Activated CD8-positive, alpha-beta memory T cell treated with anti-CD3 and anti-CD28 coated beads, Interleukin-2, amount 50 U/mL, for 24 hours (primary cell): ENCODE results near the gene RHBDL2.
"Not testable (repeated sequence)": the region's sequence is repeated elsewhere in the genome, so short reads cannot be mapped to it uniquely, and the experiment has no call there.

ENCODE experiments used
- DNase-seq: peaks from one replicate; pipeline ENCODE4 v3.0.0-alpha.2; 2020; ENCODE audit errors: extremely low read depth

The RHBDL2 gene

GRCh38 chr1:38932571-38932970 is 9.1 kb downstream of the RHBDL2 start:
- no peak for DNase-seq

DNA sequence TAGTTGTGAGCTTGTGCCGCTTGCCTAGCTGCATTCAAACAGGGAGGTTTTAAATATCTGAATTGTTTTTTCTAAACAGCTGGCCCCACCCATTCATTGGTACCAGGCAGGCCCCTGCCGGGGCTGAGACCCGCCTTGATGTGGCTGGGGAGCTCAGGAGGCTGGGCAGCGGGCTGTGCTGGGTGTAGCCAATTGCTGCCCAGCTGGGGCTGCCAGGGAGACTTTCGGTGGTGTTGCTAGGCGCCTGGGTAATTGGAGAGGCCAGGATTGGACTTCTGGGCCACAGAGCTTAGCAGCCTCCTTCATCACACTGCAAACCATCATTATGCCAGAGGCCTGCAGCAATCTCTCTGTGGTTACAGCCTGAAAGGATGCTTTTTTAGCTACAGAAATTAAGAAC is 12.2 kb downstream of the RHBDL2 start:
- DNase-seq, result no peak

GRCh38 chr1:38929054-38929453 is 12.6 kb downstream of the RHBDL2 start:
- DNase-seq, result no peak

DNA sequence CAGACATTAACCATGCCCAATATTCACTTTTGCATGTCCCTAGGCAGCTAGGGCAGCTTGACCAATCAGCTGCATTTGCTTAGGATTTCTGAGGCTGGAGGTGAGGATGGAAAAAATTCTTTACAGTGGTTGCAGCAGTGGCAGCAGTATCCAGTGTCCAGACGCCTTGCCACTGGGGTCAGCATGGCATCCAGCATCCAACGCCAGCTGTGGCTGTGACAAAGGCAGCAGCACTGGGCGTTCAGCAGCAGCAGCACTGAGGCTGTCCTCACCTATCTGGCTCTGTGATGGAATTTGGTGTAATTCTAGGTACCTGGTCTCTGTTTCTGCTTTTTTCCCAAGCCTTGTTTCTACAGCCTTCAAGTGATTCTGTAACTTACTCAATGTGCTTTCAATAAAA is 15.5 kb downstream of the RHBDL2 start:
- DNase-seq, result no peak

DNA sequence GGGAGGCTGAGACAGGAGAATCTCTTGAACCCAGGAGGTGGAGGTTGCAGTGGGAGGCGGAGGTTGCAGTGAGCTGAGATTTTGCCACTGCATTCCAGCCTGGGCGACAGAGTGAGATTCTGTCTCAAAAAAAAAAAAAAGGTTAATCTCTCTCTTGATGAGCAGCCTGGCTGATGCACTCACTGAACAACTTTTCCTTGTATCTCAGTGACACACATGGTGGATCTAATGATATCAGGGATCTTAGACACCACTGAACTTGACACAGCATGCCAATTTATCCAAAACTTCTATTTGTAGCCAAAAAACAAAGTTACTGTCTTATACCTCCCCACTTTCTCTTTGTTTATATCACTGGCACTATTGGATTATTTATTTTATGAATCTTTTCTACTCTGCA is 16.2 kb downstream of the RHBDL2 start:
- no peak for DNase-seq

DNA sequence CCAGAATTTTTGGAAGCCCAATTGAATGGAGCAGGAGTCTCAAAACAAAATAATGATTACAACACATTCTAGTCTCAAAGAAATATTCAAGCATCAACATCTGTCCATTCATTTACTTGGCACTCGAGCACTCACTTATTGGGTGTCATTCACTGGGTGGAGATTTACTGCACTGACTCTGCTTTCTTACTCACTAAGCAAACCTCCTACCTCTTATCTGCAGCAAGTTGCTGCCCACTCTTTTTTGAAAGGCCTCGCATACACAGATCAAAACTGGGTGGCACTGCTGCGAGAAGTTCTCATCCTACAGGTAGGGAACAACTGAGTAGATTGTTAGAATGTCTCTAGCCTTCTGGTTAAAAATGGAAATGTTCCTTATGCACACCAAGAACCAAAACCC is 18.0 kb downstream of the RHBDL2 start:
- no peak for DNase-seq

DNA sequence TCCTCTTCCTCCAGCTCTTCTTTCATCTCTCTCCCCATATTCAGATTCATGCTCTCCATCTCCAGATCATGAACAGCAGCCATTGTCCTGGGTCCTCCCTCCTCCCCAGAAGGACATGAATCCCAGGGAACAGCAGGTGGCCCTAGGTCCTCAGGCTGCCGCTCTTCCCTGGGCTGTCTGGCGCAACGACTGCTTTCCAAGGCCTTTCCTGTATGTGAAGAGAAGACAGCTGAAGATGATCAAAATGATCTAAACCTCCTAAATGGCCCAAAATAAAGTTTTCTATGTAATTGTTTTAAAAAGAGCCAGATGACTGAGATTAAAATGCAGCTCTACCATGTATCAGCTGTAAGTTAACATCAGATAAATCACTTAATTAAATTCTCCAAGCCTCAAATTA is 22.5 kb downstream of the RHBDL2 start:
- DNase-seq, result no peak

- no peak for DNase-seq
Observed at GRCh38 chr1:38918568-38918967, 23.1 kb downstream of the RHBDL2 start.

GRCh38 chr1:38917772-38918171 is 23.9 kb downstream of the RHBDL2 start:
- DNase-seq, result no peak

- DNase-seq, result no peak
Observed at GRCh38 chr1:38917337-38917736, 24.3 kb downstream of the RHBDL2 start.

- no peak for DNase-seq
Observed at GRCh38 chr1:38915352-38915948, 26.2 kb downstream of the RHBDL2 start.

DNA sequence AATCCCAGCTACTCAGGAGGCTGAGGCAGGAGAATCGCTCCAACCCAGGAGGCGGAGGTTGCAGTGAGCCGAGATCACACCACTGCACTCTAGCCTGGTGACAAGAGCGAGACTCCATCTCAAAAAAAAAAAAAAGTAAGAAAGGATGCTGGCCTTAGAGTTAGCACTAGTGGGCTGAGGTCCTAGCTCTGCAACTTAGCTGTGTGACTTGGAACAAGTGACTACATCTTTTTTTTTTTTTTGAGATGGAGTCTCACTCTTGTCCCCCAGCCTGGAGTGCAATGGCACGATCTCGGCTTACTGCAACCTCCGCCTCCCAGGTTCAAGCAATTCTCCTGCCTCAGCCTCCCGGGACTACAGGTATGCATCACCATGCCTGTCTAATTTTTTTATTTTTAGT is 26.7 kb downstream of the RHBDL2 start:
- not testable (repeated sequence) for DNase-seq

DNA sequence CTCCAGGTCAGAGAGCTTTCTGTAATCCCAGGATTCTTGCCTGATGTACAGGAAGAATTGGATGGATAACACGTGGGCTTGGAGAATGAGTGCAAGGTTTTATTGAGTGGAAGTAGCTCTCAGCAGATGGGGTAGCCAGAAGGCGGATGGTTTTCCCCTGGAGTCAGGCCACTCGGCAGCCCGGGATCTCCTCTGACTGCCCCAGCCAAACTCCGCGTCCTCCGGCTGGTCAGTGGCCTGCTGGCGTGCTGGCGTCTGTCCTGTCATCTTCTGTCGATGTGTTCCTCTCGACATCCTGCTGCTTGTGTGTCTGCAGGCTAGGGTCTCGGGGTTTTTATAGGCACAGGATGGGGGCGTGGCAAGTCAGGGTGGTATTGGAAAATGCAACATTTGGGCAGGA is 32.8 kb downstream of the RHBDL2 start:
- DNase-seq, result no peak

- no peak for DNase-seq
Observed at GRCh38 chr1:38905985-38906384, 35.6 kb downstream of the RHBDL2 start.

DNA sequence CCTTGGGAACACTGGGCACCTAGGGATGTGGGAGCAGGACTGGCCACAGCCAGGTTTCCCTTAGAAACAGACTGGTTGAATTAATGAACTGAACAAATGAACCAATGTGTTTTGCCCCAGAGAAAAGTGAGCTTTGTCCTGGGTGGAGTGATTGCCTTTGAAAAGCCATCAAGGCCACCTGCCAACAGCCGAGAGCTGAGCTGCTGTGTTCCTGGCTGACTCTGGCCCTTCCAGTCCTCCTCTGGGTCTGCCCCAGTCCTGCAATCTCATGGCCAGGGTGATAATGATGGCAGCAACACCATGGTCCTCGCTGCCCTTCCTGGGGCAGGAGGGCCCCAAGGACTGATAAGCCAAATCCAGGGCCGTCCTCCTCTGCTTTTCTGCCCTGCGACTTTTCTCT is 42.1 kb downstream of the RHBDL2 start:
- no peak for DNase-seq

GRCh38 chr1:38898653-38899230 is 42.9 kb downstream of the RHBDL2 start:
- DNase-seq, result no peak

- DNase-seq, result no peak
Observed at GRCh38 chr1:38896169-38896568, 45.5 kb downstream of the RHBDL2 start.

DNA sequence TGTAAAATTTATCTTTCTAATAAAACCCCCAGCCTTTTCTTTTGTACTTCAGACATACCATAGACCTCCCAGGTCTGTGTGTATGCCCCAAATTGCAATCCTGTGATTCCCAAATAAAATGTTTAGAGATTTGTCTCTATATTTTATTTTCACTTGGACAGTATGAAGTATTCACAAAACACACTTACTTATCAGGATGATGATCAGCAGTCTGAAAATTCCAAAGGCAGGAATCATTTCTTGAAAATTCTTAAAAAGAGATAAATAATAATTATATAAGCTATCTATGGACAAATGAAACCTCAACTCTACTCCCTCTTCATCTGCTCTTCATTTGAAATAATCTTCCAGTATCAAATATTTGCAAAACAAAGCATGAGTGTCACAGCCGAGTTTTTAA is 48.7 kb downstream of the RHBDL2 start:
- no peak for DNase-seq

DNA sequence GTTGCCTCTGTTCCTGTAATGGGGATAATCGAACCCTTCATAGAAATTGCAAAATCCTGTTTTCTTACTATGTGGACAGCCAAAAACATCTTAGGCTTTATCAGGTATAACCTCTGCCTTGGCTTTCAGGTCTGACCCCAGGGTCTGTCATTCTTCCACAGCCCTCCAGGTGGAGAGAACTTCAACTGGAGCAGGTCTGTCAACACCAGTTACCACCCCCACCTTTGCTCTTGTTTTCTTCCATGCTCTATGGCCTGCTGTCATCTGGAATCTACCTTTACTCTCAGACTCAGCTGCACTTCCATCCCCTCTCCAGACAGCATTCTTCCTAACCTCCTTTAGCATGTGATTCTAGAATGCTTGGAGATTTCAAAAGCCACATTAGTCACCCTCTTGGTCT is 49.9 kb downstream of the RHBDL2 start:
- no peak for DNase-seq

DNA sequence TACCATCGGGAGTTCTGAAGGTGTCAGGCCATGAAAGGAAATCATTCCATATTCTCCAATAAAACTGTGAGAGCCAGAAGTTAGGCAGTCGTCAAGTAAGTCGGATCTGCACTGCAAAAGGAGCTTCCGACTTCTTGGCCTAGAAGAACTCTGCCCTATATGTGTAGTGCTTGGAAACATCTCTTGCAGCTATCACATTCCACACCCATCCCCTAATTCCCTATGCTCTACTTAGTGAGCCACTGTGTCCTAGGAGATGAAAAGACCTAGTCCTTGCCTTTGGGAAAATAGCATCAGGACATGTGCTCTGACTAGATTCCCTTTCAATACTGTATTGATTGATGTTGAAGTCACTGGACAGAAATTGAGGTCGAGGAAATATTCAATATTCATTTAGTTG is 52.0 kb downstream of the RHBDL2 start:
- DNase-seq, result no peak

DNA sequence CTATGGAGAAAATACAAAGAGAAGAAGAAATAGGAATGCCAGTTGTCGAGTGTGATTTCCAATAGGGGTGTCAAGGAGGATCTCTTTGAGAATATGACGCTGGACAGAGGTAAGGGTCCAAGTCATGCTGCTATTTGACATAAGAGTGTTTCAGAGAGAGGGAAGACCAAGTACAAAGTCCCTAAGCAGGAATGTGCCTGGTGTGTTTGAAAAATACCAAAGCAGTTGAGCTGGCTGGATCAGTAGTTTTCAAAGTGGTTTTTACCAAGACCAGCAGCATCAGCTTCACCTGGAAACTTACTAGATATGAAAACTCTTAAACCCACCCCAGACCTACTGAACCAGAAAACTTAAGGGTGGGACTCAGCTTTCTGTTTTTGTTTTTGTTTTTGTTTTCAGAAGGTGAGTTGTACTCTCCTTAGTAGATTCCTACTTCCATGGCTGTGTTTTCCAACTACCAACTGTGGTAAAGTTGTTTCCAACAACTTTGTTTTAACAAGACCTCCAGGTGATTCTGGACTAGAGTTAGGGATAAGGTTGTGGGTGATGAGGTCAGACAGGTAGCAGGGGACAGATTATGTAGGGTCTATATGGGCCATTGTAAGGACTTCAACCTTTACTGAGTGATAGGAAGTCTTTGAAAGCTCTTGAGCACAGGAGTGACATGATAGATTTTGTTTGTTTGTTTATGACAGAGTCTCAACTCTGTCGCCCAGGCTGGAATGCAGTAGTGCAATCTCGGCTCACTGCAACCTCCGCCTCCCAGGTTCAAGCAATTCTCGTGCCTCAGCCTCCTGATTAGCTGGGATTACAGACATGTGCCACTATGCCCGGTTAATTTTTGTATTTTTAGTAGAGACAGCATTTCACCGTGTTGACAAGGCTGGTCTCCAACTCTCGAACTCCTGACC is 53.0 kb downstream of the RHBDL2 start:
- DNase-seq, result no peak

DNA sequence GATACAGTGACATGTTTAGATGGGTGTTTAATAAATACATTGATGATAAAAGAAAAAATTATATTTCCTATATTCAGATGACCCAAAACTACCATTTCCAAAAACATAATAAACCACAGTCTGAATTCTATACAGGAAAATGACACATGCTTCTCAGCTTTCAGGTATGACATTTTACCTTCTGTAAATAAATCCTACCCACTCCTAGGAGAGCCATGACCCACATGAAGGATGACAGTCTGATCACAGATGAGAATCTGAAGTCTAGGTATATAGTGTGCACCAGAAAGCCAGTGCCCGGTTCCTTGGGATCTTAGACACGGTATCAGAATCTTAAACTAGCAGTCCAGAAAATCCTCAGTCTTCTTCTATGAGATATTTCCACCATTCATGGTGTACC is 56.5 kb downstream of the RHBDL2 start:
- DNase-seq, result no peak

- no peak for DNase-seq
Observed at GRCh38 chr1:38881487-38881886, 60.1 kb downstream of the RHBDL2 start, which contains the start of gene GJA9. GJA9 (minus strand) TSS chr1:38881587; CDS start chr1:38876098, 5,489 bp downstream.
